ENCODE results near the gene REEP3.

- TF ChIP-seq CTCF (conservative IDR thresholded peaks at IDR 0.05 in 1 of 2, IDR thresholded peaks at IDR 0.05 in 1 of 2; ENCODE audit: low read depth in 1 of 2, low read length in 2 of 2) (no peak), EZH2 (IDR thresholded peaks at IDR 0.05; ENCODE audit: low read length, missing control alignments) (no peak)
Measured at GRCh38 chr10:63622097-63622496, 100.9 kb downstream of the REEP3 start.

Data from fibroblast of lung (primary cell).